GM19328 (cell line): ENCODE data around the gene LITAF.

ENCODE experiments used
- ATAC-seq: cut with Tn5 transposase; IDR thresholded peaks from one replicate; pipeline ENCODE4 v1.9.1; 2021; ENCODE audit warnings: mild to moderate bottlenecking, moderate library complexity; ENCODE audit not compliant: unreplicated experiment

The LITAF gene

GRCh38 chr16:11554053-11554452 is 32.7 kb downstream of the LITAF start:
- ATAC-seq, result no peak

DNA sequence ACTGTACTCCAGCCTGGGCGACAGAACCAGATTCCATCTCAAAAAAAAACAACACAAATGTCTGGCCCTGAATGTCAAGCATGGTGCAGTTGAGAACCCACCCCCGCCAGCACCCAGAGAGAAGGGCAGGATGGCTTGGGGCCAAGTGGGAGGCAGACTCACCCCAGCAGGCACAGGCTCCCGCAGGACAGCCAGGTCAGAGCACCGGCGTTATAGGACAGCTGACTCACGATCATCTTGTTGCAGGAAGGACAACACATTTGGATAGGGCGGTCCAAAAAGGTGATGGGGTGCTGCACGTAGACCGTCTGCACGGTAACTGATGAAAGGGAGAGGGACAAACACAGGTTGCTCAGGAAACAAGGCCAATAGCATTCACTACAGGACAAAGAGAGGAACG is 33.3 kb downstream of the LITAF start:
- no peak for ATAC-seq

- no peak for ATAC-seq
Observed at GRCh38 chr16:11552440-11552839, 34.3 kb downstream of the LITAF start.

- ATAC-seq, result no peak
Observed at GRCh38 chr16:11551842-11552241, 34.9 kb downstream of the LITAF start.

- ATAC-seq, result no peak
Observed at GRCh38 chr16:11550791-11551498, 35.8 kb downstream of the LITAF start.

DNA sequence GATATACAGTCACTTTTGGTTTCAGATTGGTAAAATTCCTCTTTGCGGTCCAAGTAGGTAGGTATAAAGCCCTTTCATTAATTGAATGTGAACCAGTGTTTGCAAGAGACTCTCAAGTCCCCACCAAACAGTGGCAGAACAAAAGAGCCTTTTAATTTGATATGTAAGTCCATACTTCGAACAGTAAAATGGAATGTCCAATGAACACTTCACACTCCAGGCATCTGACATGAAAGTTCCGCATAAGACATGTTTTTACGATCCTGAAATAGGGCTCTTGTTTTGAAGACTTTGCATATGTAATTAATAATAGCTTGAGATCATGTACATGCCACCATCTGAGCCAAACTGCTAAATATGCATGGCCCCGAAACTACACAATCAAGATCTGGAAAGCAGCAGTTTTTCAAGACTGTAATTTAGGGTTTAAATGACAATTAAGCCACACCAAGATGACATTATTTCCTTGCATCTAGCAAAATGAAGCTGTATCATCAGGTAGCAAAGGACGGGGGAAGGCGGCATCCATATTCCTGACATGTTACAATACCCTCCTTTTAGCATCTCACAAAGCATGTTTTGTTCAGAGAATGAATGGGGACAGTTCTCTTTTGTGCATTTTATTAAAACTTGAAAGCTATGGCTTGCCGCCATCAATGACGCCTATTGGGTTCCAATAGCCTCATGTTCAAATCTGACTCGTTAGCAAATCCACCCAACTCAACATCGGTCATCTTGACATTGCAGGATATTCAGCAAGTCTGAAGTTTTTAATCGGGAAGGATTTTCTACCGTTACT is 39.4 kb downstream of the LITAF start:
- no peak for ATAC-seq

- ATAC-seq, result no peak
Observed at GRCh38 chr16:11546608-11547061, 40.1 kb downstream of the LITAF start.

GRCh38 chr16:11543661-11544393 is 42.9 kb downstream of the LITAF start:
- ATAC-seq, result no peak

GRCh38 chr16:11542069-11542744 is 44.5 kb downstream of the LITAF start:
- no peak for ATAC-seq

GRCh38 chr16:11539641-11540050 is 47.1 kb downstream of the LITAF start:
- ATAC-seq, result no peak

GRCh38 chr16:11538880-11539279 is 47.8 kb downstream of the LITAF start:
- ATAC-seq, result no peak

DNA sequence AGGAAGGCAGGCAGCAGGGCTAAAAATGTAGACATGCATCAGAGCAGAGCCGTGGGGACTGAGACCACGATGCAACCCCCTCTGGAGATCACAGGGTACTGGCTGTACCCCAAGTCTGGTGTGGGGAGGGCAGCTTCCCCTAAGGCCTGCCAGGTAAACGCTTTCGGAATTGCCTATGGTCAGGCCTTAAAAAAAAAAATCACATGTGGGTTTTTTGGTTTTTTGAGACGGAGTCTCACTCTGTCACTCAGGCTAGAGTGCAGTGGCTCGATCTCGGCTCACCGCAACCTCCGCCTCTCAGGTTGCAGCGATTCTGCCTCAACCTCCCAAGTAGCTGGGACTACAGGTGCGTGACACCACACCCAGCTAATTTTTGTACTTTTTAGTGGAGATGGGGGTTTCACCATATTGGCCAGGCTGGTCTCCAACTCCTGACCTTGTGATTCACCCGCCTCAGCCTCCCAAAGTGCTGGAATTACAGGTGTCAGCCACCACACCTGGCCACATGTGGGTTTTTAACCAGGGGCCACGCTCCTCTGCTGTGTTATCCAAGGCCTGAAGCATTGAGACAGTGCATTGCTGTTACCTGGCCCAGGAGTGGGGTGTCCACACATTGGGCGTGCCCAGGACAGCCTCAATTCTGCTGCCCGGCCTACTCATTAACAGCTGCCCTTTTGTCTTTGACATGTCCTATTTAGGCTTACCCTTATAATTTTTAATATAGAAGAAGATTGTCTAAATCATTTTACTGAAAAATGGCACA is 50.4 kb downstream of the LITAF start:
- no peak for ATAC-seq

DNA sequence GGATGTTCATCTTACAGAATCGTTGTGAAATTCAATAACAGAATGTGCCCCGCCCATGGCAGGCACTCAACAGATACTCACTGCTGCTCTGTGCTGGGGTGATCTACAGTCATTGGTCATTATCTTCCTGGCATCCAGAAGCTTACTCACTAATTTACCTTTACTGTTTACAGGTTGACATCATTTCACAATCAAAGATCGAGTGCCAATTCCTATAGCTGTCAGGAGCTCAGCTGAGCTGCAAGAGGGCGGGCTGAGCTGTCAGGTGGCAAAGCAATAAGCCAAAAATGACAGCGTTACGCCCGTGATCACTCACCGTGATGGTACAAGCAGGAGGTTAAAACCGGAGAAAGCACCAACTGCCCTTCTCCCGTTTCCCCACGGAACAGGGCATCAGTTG is 51.2 kb downstream of the LITAF start:
- ATAC-seq, result no peak

DNA sequence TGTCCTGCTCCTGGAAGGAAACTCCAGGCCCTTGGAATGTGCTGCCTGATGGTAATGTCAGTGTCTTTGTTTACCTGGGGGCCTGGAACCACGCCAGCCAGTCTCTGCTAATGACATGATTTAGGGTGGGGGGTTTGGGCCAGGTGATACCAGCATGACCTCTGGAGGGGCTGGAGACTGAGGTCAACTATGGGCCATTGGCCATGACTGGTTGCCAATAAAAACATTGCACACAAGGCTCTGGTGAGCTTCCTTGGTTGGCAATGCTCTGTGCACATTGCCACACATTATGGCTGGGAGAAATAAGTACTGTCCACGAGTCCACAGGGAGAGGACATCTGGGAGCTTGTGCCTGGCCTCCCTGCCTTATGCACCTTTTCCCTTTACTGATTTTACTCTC is 52.5 kb downstream of the LITAF start:
- no peak for ATAC-seq

DNA sequence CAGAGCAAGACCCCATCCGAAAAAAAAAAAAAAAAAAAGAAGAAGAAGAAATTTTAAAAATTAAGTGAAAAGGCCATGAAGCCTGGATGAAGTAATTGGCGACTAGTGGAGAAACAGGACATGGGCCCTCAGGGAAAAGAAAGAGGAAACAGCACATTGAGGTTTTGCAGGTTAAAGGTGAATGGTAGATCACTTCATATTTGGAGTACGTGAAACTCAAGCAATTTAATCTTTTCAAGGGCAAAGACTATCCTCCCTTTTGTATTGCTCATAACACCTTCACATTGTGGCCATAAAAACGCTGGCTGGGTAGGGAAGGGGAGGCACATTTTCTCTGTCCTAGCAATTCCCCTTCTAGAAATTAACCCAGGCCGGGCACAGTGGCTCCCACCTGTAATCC is 53.1 kb downstream of the LITAF start:
- ATAC-seq, result no peak

DNA sequence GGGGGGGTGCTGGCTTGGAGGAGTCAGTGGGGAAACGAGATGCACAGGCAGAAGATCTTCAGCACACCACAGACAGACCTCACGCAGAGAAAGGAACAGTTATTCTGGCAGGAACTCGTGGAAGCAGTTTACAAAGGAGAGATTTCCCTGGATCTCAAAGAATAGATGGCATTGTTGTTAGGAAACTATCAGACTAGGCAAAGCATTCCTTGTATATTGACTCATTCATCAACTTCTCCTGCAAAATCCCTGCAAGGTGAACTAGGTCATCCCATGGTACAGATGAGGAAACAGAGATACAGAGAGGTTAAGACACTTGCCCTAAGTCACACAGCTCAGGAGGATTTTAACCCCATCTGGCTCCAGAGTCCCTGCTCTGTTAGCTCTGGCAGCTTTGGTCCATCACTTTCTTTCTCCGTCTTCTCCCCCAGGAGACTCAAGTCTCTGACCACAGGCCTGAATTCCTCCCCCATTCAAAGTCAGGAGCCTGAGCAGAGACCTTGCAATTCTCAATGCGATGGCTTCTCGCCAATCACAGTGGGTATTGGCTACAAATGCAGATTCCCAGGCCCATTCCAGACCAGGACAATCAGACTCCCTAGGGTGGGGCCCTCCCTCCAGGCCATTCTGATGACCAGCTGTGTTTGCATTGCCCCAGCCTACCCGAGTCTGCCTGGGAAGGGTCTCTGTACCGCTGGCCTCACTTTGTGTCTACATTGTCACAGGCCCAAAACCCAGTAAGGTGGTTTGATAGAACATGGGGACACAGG is 56.4 kb downstream of the LITAF start:
- ATAC-seq, result no peak

GRCh38 chr16:11529285-11529684 is 57.4 kb downstream of the LITAF start:
- ATAC-seq, result no peak

DNA sequence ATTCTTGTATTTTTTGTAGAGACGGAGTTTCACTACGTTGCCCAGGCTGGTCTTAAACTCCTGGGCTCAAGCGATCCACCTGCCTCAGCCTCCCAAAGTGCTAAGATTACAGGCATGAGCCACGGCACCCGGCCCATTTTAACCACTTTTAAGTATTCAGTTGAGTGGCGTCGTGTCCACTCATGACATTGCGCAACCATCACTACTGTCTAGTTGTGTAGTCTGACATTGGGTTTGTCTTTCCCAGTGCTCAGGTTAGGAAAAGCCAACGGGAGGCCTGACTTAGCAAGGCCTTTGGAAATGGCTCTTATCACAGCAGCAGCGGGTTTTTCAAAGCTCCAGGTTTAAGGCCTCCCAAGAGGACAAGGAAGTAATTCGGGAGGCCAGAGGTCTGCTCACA is 58.7 kb downstream of the LITAF start:
- no peak for ATAC-seq

GRCh38 chr16:11526655-11527350 is 59.9 kb downstream of the LITAF start:
- ATAC-seq, result no peak
